ENCODE results near the gene SERPINB4.

The SERPINB4 gene

GRCh38 chr18:63627819-63628218, 16.2 kb downstream of the SERPINB4 start:
- DNase-seq (ENCODE audit: low read depth in 2 of 2): no peak

GRCh38 chr18:63626431-63626830, 17.6 kb downstream of the SERPINB4 start:
- no peak for DNase-seq (ENCODE audit: low read depth in 2 of 2)

DNA sequence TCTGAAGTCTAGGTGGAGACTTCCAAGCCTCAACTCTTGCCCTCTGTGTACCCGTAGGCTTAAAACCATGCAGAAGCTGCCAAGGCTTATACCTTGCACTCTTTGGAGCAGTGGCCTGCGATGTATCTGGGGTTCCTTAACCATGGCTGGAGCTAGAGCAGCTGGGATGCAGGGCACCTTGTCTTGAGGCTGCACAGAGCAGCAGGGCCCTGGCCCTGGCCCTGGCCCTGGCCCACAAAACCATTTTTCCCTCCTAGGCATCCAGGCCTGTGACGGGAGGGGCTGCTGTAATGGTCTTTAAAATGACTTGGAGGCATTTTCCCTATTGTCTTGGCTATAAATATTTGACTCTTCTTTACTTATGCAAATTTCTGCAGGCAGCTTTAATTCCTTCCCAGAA, 19.2 kb downstream of the SERPINB4 start:
- DNase-seq (ENCODE audit: low read depth in 2 of 2): no peak

DNA sequence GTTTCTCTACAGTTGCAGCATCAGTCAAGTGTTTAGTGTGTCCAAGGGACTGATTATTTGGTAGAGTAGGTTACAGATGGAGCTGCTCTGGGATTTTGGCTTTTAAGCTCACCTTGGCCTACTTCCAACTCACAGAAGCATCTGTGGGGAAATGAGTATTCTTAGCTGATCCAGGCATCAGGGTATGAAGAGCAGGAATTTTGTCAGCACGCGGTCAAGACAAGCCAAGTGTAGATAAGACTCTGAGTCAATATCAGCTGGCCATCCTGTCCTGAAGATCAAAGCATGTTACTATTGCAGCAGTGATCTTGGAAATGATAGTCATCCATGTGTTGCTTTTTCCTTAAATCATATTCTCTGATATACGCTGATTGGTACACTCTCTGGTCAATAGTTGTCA, 24.4 kb downstream of the SERPINB4 start:
- no peak for DNase-seq (ENCODE audit: low read depth in 2 of 2)

- no peak for DNase-seq (ENCODE audit: low read depth in 2 of 2)
Measured at GRCh38 chr18:63617915-63618234, 26.2 kb downstream of the SERPINB4 start.

DNA sequence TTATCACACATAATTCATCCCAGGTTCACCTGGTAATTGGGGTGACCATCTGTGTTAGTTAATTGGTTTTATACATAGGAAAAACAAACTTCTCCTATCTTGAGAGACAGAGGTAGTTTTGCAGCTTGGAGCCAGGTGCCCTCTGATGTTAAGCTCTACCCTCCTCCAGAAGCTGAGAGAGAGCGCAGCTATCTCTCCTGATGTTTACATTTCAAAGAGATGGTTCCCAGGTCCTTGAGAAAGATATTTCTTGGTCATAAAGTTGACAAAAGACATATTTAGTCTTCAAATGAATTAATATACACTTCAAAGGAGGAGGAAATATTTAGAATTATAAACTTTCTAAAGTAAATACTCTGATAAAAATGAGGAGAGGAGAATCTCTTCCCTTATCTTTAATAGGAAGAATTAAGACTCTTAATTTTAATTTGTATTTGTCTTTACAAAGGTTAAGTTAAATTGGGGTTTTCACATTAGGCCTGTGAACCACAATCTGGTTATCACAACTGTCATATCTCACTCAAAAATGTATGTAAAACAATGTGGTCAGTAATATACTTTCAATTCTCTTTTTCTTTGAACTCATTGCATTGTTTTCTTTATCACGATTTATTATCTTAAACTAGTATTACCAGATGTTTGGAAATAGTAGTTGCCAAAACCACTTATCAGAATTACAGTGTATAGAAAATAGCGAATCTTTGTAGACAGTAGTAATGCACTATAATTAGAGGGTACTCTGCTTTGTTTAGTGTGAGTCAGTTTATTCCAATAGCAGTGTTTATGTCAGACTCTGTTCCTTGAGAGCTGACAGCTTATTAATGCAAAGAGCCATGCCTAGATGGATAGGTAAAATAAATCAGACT, 26.8 kb downstream of the SERPINB4 start:
- DNase-seq (ENCODE audit: low read depth in 2 of 2): no peak

DNA sequence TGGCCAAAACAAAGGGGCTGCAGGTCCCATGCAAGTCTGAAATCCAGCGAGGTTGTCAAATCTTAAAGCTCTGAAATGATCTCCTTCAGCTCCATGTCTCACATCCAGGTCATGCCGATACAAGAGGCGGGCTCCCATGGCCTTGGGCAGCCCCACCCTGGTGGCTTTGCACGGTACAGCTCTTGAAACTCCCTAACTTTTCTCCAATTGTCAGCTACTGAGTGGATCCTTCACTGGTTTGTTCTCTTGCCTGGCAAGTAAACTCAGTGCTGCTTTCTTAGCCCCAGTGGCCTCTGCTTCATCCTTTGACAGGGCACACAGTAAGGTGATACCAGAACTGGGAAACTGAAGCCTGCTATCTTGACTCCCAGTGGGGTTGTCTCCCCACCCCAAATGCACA, 30.6 kb downstream of the SERPINB4 start:
- DNase-seq (ENCODE audit: low read depth in 2 of 2): no peak

- no peak for DNase-seq (ENCODE audit: low read depth in 2 of 2)
Measured at GRCh38 chr18:63606526-63606925, 37.5 kb downstream of the SERPINB4 start.

- DNase-seq (ENCODE audit: low read depth in 2 of 2): no peak
Measured at GRCh38 chr18:63604791-63605567, 39.1 kb downstream of the SERPINB4 start.

DNA sequence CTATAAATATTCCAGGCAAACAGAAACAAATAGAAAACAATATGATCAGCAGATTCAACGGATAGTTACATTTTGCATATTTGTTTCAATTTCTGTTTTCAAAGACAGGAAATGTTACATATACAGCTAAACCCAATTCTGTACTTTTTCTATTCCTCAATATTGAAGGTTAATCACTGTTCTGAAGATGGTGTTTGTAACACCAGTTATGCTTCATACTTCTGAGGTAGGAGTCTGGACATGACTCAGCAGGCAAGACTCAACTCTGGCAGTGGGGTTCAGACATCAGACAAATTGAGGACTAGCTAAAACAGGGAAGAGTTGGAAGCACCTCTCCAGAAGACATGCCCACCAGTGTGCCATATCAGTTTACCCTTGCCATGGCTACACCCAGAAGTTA, 40.3 kb downstream of the SERPINB4 start:
- DNase-seq (ENCODE audit: low read depth in 2 of 2): no peak

GRCh38 chr18:63603355-63603754, 40.7 kb downstream of the SERPINB4 start:
- DNase-seq (ENCODE audit: low read depth in 2 of 2): no peak

DNA sequence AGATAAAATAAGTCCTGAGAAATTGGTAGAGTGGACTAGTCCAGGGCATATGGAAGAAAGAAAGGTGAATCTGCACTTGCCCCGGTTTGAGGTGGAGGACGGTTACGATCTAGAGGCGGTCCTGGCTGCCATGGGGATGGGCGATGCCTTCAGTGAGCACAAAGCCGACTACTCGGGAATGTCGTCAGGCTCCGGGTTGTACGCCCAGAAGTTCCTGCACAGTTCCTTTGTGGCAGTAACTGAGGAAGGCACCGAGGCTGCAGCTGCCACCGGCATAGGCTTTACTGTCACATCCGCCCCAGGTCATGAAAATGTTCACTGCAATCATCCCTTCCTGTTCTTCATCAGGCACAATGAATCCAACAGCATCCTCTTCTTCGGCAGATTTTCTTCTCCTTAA, 47.1 kb downstream of the SERPINB4 start:
- DNase-seq (ENCODE audit: low read depth in 2 of 2): no peak

DNA sequence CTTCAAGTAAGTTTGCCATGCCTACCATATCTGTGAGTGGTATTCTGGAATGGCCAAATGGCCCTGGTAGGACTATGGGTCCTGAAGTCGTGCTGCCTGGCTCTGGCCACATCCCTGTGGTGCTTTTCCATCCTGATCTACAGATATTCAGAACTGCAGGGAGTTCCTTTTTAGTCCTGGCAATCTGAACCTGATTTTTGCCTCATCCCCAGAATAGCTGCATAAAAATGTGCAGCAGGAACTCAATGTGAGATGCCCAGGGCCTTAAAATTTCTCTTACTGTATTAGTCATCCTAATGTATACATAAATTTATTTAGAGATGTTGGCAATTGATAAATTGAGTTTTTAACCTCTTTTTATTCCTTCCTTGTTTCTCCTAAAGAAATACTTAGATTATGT, 51.6 kb downstream of the SERPINB4 start:
- no peak for DNase-seq (ENCODE audit: low read depth in 2 of 2)

DNA sequence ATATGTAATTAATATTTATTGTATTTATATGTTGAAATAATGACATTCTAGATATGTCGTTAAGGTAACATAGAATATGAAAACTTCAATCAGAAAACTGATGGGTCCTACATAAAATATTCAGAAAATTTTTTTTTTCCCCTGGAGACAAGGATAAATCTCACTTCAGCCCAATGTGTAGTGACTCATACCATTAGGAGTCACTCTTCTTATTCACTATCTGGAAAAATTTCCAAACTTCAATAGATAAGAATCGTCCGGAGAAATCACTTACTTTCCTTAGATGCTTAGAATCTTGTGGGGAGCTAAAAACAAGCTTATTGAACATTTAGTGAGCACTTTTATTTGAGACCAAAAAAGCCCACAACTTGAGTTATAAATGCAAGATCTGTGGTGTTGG, 52.3 kb downstream of the SERPINB4 start:
- DNase-seq (ENCODE audit: low read depth in 2 of 2): no peak

DNA sequence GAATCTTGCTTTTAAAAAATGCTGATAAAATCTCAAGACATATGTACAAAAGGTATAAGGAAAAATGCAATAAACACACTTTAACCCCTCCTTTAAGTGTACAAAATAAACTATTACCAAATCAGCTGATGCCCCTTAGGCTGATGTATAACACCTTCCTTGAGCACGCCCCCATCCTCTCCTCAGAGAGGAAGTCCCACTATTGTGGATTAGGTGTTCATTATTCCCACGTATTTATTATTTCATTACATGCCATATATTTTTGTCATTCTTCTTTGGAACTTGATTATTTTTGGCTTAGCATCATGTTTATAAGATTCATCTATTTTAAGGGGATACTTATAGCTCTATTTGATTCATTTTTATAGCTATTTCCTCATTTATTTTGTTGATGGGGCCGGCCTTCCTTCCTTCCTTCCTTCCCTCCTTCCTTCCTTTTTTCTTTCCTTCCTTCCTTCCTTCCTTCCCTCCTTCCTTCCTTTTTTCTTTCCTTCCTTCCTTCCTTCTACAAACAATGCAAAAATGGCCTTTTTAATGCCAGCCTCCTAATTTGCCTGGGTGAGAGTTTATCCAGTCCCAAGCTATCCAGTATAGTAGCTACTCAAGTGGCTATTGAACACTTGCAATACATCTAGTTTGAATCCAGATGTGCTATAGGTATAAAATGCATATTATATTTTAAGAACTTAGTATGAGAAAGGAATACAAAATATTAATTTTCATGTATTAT, 52.9 kb downstream of the SERPINB4 start:
- no peak for DNase-seq (ENCODE audit: low read depth in 2 of 2)

- no peak for DNase-seq (ENCODE audit: low read depth in 2 of 2)
Measured at GRCh38 chr18:63590373-63590772, 53.7 kb downstream of the SERPINB4 start.

GRCh38 chr18:63588909-63589308, 55.1 kb downstream of the SERPINB4 start:
- no peak for DNase-seq (ENCODE audit: low read depth in 2 of 2)

Measured in stimulated activated CD8-positive, alpha-beta memory T cell treated with anti-CD3 and anti-CD28 coated beads, Interleukin-2, amount 100 ng/mL, for 1 hour (primary cell).